Placental pericyte (primary cell): ENCODE data around the gene MSL1. TPM values are rescaled to one million over a fixed set of nuclear protein-coding genes. Genes with fewer than 3 reads are reported as not detected.

Experiments used
- total RNA-seq: library from RNA; depleted of rRNA; stranded (reverse); fragments of >200 nt; gene quantifications from 2 replicates; pipeline ENCODE4 v1.2.3, GENCODE V29; 2012

The MSL1 gene
- total RNA-seq: 56.3 and 64.6 TPM in 2 replicates

GRCh38 chr17:40121181-40122135 is at the start of gene MSL1:
Gene MSL1, plus strand, starts transcription at chr17:40121971. Its CDS starts 642 bp downstream, at chr17:40122613.

GRCh38 chr17:40100419-40100668 is 21.4 kb upstream of the MSL1 start, which contains the start of gene NR1D1:
Gene NR1D1, minus strand, starts transcription at chr17:40100589. Its CDS starts 495 bp downstream, at chr17:40100094.

GRCh38 chr17:40177275-40177874 is 55.6 kb downstream of the MSL1 start, which contains the start of gene RAPGEFL1:
Gene RAPGEFL1, plus strand, starts transcription at chr17:40177470. Its CDS starts 392 bp downstream, at chr17:40177862.

Other genes starting within 250 kb of the MSL1 start
- gene GSDMB, start 203.3 kb upstream of the MSL1 start, total RNA-seq: 3.0 and 4.2 TPM in 2 replicates
- gene ORMDL3, start 194.4 kb upstream of the MSL1 start, total RNA-seq: 38.5 and 47.5 TPM in 2 replicates
- gene LRRC3C, start 194.2 kb upstream of the MSL1 start, total RNA-seq: not detected in 2 replicates
- not detected in 2 replicates for gene GSDMA, start 159.0 kb upstream of the MSL1 start, total RNA-seq
- gene PSMD3, start 141.2 kb upstream of the MSL1 start, total RNA-seq: 112 and 229 TPM in 2 replicates
- gene CSF3, start 106.5 kb upstream of the MSL1 start, total RNA-seq: 6.8 and 29.1 TPM in 2 replicates
- 50.6 and 85.5 TPM in 2 replicates for gene MED24, start 67.6 kb upstream of the MSL1 start, total RNA-seq
- gene THRA, start 59.0 kb upstream of the MSL1 start, total RNA-seq: 20.8 and 31.7 TPM in 2 replicates
- gene NR1D1, start 21.4 kb upstream of the MSL1 start, total RNA-seq: 2.8 and 3.7 TPM in 2 replicates
- 30.0 and 47.8 TPM in 2 replicates for gene CASC3, start 18.6 kb downstream of the MSL1 start, total RNA-seq
- gene RAPGEFL1, start 55.5 kb downstream of the MSL1 start, total RNA-seq: 2.0 and 2.2 TPM in 2 replicates
- 6.3 and 9.2 TPM in 2 replicates for gene WIPF2, start 97.3 kb downstream of the MSL1 start, total RNA-seq
- 33.7 and 40.8 TPM in 2 replicates for gene CDC6, start 165.9 kb downstream of the MSL1 start, total RNA-seq
- 27.6 and 30.4 TPM in 2 replicates for gene RARA, start 187.2 kb downstream of the MSL1 start, total RNA-seq
- 0.44 and 3.9 TPM in 2 replicates for gene GJD3, start 242.8 kb downstream of the MSL1 start, total RNA-seq